MM.1S (cell line): ENCODE data around the gene GP5.

Experiments
- DNase-seq: peaks from one replicate; pipeline ENCODE4 v3.0.0-alpha.2; 2015
- H2AFZ ChIP-seq: fragments of 300-600 bp; sonication (generic); 2 replicates; pipeline ENCODE4 v1.6.0; 2016; ENCODE audit warnings: antibody characterized with exemption, low read length
- H3F3A ChIP-seq: fragments of 300-600 bp; sonication (generic); 2 replicates; pipeline ENCODE4 v1.6.1; 2016; ENCODE audit warnings: mild to moderate bottlenecking, antibody characterized with exemption, low read length, moderate library complexity, mixed read lengths; ENCODE audit not compliant: insufficient read depth
- H3K27ac ChIP-seq: fragments of 300-600 bp; sonication (generic); 2 replicates; pipeline ENCODE4 v1.5.1; 2016; ENCODE audit warnings: mild to moderate bottlenecking, low read length
- H3K27me3 ChIP-seq: fragments of 300-600 bp; sonication (generic); replicated peaks from 2 replicates; pipeline ENCODE4 v1.6.0; 2016; ENCODE audit warnings: low read length; ENCODE audit not compliant: insufficient read depth
- H3K36me3 ChIP-seq: fragments of 300-600 bp; sonication (generic); replicated peaks from 2 replicates; pipeline ENCODE4 v1.6.1; 2016; ENCODE audit warnings: mild to moderate bottlenecking, low read length, mixed read lengths; ENCODE audit not compliant: insufficient read depth
- H3K4me1 ChIP-seq: fragments of 300-600 bp; sonication (generic); 2 replicates; pipeline ENCODE4 v1.6.1; 2016; ENCODE audit warnings: low read length, mixed read lengths
- H3K4me2 ChIP-seq: fragments of 300-600 bp; sonication (generic); 2 replicates; pipeline ENCODE4 v1.6.0; 2016; ENCODE audit warnings: low read depth, low read length
- H3K4me3 ChIP-seq: fragments of 300-600 bp; sonication (generic); 2 replicates; pipeline ENCODE4 v1.5.1; 2016; ENCODE audit warnings: low read length, mixed read lengths
- H3K79me2 ChIP-seq: fragments of 300-600 bp; sonication (generic); 2 replicates; pipeline ENCODE4 v1.6.1; 2016; ENCODE audit warnings: mixed run types, low read length, mixed read lengths
- H3K9ac ChIP-seq: fragments of 300-600 bp; sonication (generic); 2 replicates; pipeline ENCODE4 v1.6.1; 2016; ENCODE audit warnings: low read length, mixed read lengths
- H3K9me2 ChIP-seq: fragments of 300-600 bp; sonication (generic); replicated peaks from 2 replicates; pipeline ENCODE4 v1.6.1; 2016; ENCODE audit warnings: mild to moderate bottlenecking, low read length, mixed read lengths; ENCODE audit not compliant: insufficient read depth
- H3K9me3 ChIP-seq: fragments of 300-600 bp; sonication (generic); replicated peaks from 2 replicates; pipeline ENCODE4 v1.6.1; 2016; ENCODE audit warnings: mild to moderate bottlenecking, low read length, mixed read lengths; ENCODE audit not compliant: insufficient read depth
- H4K20me1 ChIP-seq: fragments of 300-600 bp; sonication (generic); 2 replicates; pipeline ENCODE4 v1.6.1; 2016; ENCODE audit warnings: mild to moderate bottlenecking, low read length, moderate library complexity, mixed read lengths; ENCODE audit not compliant: insufficient read depth
- EZH2 ChIP-seq: fragments of 300-600 bp; sonication (generic); optimal IDR thresholded peaks from 2 replicates; pipeline ENCODE3; 2017; ENCODE audit warnings: low read depth, mild to moderate bottlenecking, antibody characterized with exemption, low read length, mixed read lengths
- EZH2phosphoT487 ChIP-seq: fragments of 300-600 bp; sonication (generic); IDR thresholded peaks from 2 replicates; pipeline ENCODE4 v1.6.1; 2018; ENCODE audit warnings: antibody characterized with exemption, low read length
- TF ChIP-seq, protein P1 (sequence below): fragments of 300-600 bp; sonication (generic); IDR thresholded peaks from 2 replicates; pipeline ENCODE4 v1.5.1; 2016; ENCODE audit warnings: antibody characterized with exemption, low read length, mixed read lengths

GP5 gene

DNA sequence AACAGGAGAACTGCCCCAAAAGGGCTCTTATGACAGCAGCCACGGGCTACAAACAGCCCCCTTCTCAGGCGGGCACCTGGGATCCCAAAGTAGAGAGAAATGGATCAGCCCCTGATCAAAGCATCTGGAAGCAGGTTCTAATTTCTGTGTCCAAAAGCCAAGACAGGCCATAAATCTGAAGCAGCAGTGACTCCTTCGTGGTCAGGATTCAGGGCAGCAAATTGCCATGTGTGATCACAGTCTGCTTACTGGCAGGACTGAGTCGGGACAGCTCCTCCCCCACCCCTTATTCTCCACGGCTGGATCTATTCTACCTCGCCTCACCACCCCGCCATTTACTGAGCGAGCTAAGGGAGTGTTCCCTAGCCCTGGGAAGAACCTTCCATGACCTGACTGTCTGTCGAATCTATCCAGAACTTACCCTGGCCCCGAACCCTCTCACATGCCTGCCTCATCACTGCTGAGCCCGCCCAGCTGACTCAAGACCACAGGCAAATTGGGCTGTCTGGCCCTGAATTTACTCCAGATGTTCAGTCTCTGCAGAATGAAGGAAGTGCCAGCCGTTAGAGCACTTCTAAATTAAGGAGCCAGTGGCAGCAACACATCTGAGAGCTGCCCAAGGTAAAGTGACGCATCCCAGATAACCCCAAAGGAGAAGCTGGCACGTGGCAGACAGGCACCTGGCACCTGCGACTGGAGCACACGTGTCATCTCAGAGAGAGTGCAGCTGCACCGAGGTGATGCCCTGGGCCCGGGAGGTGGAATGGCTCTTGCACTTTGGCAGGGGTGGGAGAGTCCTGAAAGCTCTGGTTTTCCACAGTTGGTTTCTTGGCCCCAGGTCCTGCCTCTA is 30.8 kb downstream of the GP5 start:
- Histone ChIP-seq H3F3A (no peaks in the 10 kb centered on the region), H2AFZ (no peak overlapping the region), H3K27me3 (peaks cover 28% of the 10 kb centered on the region), H3K36me3 (no peaks in the 10 kb centered on the region), H3K4me3 (no peak overlapping the region), H3K4me1 (no peaks in the 10 kb centered on the region), H3K9me2 (no peaks in the 10 kb centered on the region), H3K4me2 (no peak overlapping the region), H3K9me3 (no peaks in the 10 kb centered on the region), H3K27ac (no peak overlapping the region), H3K79me2 (no peaks in the 10 kb centered on the region), H4K20me1 (no peaks in the 10 kb centered on the region), H3K9ac (no peak overlapping the region)
- no peak for TF ChIP-seq EZH2
- no peak for TF ChIP-seq EZH2phosphoT487
- TF ChIP-seq, protein P1, sequence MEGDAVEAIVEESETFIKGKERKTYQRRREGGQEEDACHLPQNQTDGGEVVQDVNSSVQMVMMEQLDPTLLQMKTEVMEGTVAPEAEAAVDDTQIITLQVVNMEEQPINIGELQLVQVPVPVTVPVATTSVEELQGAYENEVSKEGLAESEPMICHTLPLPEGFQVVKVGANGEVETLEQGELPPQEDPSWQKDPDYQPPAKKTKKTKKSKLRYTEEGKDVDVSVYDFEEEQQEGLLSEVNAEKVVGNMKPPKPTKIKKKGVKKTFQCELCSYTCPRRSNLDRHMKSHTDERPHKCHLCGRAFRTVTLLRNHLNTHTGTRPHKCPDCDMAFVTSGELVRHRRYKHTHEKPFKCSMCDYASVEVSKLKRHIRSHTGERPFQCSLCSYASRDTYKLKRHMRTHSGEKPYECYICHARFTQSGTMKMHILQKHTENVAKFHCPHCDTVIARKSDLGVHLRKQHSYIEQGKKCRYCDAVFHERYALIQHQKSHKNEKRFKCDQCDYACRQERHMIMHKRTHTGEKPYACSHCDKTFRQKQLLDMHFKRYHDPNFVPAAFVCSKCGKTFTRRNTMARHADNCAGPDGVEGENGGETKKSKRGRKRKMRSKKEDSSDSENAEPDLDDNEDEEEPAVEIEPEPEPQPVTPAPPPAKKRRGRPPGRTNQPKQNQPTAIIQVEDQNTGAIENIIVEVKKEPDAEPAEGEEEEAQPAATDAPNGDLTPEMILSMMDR: no peak
- DNase-seq: no peak

DNA sequence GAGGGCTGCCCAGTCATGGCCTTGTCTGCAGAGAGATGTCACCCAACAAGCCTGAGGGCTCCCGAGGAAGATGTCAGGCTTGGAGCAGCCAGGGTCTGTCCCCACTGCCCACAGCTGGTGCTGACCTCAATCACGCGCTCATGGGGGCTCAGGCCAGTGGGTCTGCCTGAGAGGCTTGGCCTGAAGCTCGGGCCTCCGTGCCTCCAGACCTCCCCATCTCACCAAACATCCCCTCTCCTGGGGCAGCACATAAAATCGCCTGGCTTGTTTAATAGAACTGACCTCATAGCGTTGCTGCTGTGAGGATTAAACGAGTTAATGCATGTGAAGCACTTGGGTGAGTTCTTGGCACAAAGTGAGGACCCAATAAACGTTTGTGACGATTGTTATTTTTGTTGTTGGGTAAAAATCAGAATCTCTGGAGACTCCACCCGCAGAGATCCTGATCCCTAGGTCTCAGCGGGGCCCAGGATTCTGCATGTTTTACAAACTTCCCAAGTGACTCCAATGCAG is 33.0 kb downstream of the GP5 start:
- H3K79me2 ChIP-seq: no peaks in the 10 kb centered on the region
- no peaks in the 10 kb centered on the region for H3K4me1 ChIP-seq
- no peaks in the 10 kb centered on the region for H3F3A ChIP-seq
- no peak overlapping the region for H3K27ac ChIP-seq
- H3K4me2 ChIP-seq: no peak overlapping the region
- no peaks in the 10 kb centered on the region for H4K20me1 ChIP-seq
- TF ChIP-seq, protein P1: no peak
- DNase-seq: no peak
- H3K9me2 ChIP-seq: no peaks in the 10 kb centered on the region
- H3K4me3 ChIP-seq: no peak overlapping the region
- H3K27me3 ChIP-seq: peaks cover 30% of the 10 kb centered on the region
- no peaks in the 10 kb centered on the region for H3K9me3 ChIP-seq
- H3K9ac ChIP-seq: no peak overlapping the region
- H3K36me3 ChIP-seq: no peaks in the 10 kb centered on the region
- no peak overlapping the region for H2AFZ ChIP-seq

DNA sequence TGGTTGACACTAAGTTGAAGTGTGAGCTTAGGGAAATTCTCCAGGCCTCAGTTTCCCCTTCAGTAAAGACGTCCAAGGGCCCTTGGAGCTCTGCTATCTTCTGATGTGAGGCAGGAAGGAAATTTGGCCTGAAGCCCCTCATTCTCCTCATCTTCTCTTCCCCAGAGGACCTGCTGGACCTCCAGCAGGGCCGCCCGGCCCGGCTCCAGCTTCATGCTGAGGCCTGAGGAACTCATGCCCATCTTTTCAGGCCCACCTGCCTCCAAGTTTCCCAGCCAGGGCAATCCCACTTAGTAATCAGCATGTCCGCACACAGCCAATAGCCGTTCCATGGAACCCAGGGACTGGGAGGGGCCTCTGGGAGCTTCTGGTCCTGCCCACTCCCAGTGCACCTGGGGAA is 33.5 kb downstream of the GP5 start:
- H3K9me3 ChIP-seq: no peaks in the 10 kb centered on the region
- no peak overlapping the region for H3K4me2 ChIP-seq
- H3K9ac ChIP-seq: no peak overlapping the region
- no peaks in the 10 kb centered on the region for H3K36me3 ChIP-seq
- H3F3A ChIP-seq: no peaks in the 10 kb centered on the region
- peaks cover 28% of the 10 kb centered on the region for H3K27me3 ChIP-seq
- no peaks in the 10 kb centered on the region for H4K20me1 ChIP-seq
- H3K4me1 ChIP-seq: no peaks in the 10 kb centered on the region
- no peak overlapping the region for H3K4me3 ChIP-seq
- no peak for TF ChIP-seq EZH2
- TF ChIP-seq, protein P1: no peak
- H3K79me2 ChIP-seq: no peaks in the 10 kb centered on the region
- no peak overlapping the region for H3K27ac ChIP-seq
- H2AFZ ChIP-seq: no peak overlapping the region
- H3K9me2 ChIP-seq: no peaks in the 10 kb centered on the region
- DNase-seq: no peak
